Stimulated activated CD8-positive, alpha-beta memory T cell treated with anti-CD3 and anti-CD28 coated beads, Interleukin-12 subunit alpha, Interleukin-12 subunit beta, amount 100 ng/mL, for 24 hours (primary cell): ENCODE results near the gene MED27.

Experiments used
- DNase-seq: peaks from one replicate; pipeline ENCODE4 v3.0.0-alpha.2; 2020; ENCODE audit errors: extremely low read depth

Gene MED27

DNA sequence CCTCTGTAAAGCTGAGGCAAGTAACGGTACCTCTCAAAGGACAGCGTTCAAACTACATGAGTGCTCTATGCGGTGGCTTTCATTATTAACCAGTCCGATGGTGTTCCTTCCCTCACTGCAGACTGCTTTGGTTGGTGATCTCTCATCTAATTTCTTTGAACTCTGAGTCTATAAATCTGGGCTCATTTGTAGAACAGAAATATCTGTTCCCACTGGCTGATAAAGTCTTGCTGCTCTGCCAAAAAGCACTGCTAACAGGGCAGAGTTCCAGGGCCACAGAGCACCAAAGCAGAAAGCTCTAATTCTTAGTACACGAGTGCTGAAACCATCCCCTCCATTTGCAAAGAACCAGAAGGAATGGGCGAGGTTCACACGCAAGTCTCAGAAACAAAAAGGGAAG, 81.9 kb downstream of the MED27 start:
- DNase-seq: no peak

DNA sequence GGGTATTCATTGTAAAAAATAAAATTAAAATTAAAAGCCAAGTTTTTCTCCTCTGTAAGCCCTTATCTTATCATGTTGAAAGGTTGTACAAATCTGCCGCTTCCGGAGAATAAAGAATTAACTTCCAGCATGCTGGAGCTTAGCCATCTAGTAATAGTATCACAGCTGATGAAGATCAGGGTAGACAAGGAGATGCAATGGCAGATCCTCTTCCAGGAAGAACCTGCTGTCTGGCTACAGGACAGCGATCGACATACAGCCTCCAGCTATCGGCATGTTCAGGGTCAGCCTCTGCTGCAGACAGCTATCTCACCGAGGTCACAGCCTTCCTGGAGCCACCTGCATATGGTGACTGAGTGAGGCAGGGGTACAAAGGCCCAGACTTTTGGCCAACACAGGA, 82.6 kb downstream of the MED27 start:
- no peak for DNase-seq

DNA sequence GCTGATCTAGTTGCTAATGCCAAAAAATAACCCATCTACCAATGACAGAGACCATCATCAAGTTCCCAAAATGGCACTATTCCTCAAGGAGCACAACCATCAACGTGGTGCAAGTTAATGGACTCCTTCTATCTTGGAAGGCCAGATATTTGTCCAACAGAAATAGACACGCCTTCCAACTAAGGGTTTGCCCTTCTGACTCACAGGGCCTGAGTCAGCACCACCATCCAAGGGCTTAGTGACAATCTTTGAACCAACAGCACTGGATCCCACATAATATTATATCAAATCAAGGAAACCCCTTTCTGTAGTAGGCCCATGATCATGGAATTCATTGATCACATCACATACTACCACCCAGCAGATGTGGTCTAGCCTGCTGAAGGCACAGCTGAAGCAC, 84.3 kb downstream of the MED27 start:
- DNase-seq: no peak

DNA sequence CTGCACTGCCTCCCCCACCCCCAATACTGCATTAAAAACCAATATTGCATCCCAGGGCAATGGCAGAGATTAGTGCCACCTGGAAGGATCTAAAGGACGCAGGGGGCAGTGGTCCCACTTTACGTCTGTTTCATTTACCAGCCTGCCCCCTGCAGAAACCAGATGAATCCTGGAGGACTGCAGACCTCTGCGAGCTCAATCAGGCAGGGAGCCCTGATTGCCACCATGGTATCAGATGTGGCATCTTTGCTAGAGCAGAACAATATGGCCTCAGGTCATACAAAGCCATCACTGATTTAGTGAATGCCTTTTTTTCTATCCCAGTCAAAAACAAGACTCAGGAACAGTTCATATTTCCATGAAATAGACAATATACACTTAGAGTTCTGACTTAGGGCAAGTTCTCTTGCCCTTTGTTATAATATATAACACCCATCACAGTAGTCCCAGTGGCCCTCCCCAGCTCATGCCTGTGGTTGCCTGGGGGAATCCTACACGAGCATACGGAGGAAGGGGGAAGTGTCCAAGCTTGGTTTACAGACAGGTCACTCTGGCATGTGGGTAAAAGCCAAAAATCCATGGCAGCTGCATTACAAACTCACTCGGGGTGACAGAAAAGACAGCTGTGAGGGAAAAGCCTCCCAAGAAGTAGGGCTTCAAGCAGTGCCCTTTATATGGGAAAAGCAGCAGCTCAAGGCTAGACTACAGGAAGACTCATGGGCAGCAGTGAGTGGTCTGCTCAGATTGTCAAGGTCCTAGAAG, 85.1 kb downstream of the MED27 start:
- no peak for DNase-seq

DNA sequence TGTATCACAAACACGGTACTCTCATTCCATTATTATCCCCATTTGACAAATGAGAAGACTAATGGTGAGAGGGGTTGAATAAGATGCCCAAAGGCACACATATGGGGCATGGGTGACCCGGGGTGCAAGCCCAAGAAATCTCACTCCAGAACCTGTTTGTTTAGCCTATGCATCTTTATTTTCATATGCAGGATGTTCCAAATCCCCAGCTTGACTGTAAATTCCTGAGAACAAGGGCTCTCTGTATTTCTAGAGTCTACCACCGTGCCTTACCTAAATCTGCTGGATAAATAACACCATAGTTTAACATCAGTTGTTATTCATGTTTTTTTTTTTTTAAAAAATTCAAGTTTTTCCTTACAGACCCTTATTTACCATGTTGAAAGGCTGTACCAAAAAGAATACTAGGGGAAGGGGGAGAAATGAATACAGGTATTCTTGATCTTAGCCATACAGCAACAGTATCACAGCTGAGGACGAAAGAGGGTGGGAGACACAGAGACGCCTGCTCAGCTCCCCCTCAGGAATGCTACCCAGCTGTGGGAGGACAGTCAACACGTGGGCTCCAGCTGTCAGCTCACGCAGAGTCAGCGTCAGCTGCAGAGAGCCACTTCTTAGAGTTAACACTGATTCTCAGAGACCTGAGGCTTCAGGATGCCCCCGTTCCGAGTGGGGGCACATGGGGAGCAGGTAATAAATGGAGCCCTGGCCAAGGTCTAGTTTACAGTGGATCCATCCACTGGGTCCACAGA, 86.6 kb downstream of the MED27 start:
- DNase-seq: no peak

DNA sequence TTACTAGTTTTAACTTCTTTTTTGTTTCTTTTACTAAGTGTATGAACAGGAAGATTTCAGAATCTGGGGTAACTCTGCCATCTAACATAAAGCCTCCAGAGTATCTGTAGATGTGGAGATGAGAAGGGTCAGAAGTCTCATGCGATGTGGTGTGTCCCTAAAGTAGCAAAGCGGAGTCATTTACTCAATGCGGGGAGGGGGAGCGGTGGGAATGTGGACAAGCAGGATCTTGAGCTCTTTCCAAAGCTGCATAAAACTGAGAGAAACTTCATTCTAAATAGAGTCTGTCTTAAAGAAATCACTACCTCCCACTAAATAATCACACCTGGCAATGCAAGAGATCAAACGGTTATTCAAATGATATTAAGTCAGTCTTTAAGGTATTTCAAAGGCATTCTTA, 92.4 kb downstream of the MED27 start:
- DNase-seq: no peak

DNA sequence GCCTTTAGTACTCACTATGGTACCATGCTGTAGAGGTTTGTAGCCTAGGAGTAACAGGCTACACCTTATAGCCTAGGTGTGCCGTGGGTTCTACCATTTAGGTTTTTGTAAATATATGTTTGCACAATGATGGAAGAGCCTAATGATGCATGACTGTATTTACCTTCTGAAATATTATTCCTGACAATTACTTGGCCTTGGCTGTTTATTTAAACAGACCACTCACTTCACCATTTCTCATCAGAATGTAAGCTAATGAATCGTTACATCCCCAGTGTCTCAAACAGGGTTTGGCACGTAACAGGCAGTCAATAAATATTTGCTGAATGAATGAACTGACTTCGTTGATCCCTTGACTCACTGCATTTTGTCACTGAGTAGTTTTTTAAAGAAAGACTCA, 93.1 kb downstream of the MED27 start:
- no peak for DNase-seq

DNA sequence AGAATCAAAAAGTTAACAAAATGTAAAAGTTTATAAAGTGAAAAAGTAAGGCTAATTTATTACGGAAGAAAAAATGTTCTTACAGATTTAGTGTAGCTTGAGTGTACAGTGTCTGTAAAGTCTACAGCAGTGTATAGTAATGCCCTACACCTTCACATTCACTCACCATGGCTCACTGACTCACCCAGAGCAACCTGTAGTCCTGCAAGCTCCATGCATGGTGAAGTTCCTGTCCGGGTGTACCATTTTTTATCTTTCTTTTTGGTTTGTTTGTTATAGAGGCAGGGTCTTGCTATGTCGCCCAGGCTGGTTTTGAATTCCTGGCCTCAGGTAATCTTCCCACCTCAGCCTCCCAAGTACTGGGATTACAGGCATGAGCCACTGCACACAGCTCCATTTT, 93.6 kb downstream of the MED27 start:
- no peak for DNase-seq

DNA sequence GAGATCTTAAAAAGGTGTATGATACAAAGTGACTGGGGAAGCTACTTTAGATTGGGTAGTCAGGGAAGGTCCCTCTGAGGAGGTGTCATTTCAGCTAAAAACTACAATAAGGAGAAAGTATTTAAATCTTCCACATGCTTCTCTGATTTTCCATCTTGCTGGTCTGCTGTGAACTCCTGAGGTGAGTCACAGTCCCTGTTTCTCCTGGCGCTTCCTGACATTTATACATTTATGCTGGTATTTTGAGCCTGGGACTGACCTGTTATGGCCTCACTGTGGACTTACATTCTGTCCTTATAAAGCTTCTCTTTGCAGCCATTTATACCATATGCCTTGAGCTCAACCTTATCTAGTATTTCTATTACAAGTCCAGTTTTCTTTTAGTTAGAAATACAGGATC, 95.1 kb downstream of the MED27 start:
- DNase-seq: no peak

DNA sequence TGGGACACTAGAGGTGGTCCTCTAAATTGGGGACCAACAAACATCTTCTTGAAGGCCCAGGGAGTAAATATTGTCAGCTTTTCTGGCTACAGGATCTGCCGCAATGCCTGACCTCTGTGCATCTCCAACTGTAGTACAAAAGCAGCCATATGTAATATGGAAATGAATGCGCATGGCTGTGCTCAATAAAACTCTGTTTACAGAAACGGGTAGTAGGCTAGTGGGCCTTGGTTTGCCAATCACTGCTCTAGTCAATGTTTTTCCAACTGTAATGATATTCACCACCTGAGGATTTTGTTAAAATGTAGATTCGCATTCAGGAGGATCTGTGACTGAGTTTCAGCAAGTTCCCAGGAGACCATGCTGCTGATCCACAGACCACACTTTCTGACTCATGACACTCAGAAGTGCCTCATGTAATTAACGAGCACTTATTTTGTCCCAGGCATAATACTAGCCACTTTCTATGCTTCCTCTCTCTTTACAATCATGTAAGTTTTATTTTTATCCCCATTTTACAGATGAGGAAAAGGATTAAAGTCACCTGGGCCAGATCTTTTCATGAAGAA, 96.9 kb downstream of the MED27 start:
- DNase-seq: no peak

DNA sequence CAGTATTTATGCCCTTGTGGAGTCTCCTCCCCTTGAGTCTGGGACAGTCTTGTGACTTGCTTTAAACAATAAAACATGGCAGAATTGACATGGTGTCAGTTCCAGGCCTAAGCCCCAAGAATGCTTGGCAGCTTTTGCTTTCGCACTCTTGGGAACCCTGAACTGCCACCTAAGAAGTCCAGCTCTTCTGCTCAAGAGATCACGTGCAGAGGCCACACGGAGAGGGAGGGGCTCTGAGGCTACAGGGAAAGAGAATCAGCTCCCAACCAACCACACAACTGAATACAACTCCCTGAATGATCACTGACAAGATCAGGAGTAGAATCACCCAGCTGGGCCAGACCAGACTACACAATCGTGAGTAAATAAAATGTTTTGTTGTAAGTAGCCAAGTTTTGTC, 97.6 kb downstream of the MED27 start:
- DNase-seq: no peak

DNA sequence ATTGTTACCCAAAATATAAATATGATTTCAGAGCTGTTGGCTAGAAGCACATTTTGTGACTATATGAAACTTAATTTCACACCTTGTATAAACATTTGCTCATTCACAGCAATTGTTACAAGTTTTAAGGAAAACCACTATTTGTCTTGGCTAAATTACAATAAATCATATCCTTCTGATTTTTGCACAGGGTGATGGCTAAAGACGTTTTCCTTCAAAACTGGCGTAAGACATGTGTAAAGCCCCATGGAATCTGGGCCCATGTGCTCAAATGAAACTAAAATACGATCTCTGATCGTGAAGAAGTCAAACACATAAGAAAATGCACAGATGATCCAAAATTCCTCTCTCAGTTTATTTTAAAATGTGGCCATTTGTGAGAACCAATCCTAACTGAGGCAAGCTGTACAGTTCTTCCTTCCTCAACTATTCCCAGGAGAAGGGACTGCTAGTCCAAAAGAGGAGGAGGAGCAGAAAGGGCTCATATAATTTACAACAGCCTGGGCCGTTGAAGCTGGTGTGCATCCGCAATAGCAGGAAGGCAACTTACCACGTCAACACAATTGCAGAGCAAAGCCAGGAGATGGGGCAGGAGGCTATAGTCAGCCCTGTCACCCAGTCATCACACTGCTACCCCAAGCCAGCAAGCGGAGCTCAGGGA, 98.4 kb downstream of the MED27 start:
- no peak for DNase-seq

DNA sequence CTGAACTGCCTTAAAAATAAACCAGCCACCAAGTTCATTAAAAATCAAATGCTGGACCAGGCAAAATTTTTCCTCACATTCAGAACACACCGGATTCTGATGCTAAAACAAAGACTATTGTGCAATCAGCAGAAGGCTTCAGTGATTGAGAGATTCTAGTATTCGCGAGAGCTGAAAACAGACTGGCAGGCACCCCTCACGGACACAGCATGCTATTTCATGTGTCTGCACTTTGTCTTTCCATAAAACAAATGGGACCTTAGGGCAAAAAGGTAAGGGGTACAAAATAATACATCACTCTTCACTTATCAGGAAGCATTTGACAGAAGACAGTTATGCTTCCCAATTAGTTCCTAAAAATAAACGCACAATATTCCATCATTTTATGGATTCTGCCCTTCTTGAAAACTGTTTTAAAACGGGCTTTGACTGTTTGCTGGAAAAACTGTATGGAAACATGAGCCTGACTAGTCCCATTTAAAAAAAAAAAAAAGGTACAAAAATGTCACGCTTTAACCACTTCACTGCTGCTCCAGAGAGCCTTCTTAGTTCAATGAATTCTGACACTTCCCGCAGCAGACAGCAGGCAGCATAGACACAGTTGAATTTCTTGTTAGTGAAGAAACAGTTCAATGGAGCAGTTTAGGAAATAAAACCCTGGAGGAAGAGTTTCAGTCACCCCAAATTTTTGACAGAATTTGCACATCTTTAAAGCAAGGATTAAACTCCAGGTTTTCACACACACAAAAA, 99.2 kb downstream of the MED27 start:
- DNase-seq: no peak

DNA sequence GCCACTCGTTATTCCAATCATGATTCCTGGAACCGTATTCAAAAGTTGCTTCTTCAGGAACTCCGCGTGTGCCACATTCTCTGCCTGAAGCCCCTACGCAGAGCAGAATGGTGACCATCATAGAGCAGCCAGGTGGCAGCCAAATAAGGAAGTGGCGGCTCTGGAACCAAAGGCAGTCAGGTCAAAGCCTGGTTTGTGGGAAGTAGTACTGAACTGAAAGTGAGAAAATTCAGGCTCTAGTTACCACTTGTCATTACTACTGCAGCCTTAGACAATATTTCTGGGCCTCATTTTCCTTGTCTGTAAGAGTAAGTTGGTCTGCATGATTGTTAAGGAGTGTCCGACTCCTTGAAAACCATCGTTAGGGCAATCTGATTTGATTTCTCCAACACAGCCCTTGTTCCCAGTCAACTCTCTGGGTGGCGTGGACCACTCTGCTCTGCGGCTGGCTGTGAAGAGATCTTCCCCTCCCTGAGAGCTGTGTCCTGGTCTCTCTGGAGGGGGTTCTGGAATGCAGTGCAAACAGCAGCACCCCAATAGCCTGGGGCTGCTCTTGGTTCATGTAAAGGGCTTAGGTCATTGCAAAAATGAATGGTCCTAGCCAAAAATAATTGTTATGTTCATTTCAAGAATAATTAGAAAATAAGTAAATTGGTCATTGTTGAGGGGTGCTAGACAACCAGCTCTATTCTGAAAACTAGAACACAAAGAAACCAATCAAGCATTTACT, 102.4 kb downstream of the MED27 start:
- DNase-seq: no peak

DNA sequence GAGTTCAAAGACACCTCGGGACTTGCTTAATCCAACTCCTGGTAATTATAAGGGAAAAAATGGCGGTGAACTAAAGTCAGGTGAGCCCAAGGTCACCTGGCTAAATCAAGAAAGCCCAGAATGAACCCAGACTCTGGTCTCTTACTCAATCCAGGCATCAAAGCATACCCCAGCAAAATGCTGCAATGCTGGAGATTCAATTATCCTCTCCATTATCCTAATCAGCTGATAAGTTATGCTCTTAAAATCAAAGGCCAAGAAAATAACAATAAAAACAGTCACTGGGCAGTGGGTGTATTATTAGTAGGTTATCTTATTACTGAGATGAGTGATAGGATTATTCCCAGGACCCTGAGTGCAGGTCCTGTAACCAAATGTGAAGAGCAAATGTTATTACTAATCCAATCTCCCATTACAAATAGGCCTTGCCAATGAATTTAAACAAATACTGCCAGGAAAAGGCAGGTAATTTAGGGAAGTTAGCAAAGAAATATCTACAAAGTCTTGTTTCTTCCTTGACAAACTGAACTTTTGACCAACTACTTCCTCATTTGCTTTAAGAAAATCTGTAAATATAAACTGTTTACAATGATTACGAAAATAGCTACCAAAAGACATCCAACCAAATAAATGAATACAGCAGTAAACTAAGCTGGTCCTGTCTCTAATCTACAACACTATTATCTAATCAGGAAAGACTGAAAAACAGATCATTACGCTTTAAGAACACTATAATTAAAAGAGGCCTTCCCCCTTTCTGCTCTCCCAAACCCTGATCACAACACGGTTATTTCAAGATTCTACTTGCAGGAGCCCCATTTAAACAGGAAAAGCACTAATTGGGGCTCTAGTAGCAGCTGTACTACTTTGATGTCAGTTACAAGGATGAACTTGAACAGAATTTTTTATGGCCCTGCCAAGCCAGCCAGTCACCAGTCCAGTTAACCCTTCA, 103.2 kb downstream of the MED27 start:
- DNase-seq: no peak

DNA sequence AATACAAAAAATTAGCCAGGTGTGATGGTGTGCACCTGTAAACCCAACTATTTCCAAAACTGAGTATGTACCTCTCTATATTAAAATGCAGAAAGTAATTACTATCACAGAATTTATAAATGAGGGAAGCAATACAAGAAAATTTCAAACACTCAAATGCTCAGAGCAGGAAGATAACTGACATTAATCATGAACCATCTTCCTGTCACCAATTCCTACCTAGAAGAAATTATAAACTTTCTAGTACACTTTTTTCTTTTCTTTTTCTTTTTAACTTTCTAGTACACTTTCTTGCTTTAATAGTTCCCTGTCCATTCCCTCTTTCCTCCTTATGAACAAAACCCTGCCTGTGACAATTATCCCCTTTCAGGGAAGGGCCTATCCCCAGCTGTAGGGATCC, 106.8 kb downstream of the MED27 start:
- no peak for DNase-seq

DNA sequence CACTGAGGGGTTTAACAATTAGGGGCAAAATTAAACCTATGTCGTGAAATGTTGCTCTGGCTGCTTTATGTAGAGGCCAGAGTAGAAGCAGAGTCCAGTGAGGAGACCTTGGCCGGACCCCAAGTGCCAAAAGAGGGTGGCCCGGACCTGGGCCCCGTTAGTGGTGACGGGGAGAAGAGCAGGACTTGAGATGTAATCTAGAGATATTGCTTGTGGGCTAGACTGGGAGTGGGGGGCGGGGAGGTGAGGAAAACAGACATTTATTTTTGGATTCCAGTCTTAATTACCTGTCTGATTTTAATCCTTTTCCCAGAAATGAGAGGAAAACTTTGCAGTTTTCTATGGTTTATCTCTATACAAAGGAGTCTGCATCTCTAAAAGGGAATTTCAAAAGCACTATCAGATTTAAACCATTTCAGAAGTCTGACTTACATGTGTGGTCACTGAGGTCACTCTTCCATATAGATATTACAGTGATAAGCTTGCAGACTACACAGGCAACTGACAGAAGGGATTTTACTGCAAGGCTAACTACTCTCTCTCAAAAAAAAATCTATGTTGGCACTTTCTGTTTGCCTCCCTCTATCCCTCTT, 108.1 kb downstream of the MED27 start:
- no peak for DNase-seq

DNA sequence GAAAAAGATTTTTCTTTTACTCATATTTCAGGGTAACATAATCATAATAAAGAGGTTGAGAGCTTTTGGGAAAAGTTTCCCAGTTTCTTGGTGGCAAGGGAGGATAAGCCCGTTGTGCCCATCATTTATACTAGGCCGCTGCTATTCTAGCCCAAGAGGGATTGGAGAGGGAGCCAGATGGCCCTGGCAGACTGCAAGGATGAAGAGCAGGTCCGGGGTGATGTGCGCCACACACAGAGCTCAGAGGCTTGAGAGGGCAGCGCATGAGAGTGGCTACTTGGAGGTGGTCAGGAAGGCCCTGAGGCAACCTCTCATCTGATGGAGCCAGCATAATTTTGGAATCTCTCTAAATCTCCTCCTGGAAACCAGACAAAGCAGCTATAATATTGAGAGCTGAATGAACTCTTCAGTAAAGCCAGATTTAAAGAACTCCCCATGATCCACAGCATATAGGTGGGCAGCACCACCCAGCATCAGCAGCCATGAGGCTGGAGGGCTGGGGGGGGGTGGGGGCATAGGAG, 110.1 kb downstream of the MED27 start:
- no peak for DNase-seq

DNA sequence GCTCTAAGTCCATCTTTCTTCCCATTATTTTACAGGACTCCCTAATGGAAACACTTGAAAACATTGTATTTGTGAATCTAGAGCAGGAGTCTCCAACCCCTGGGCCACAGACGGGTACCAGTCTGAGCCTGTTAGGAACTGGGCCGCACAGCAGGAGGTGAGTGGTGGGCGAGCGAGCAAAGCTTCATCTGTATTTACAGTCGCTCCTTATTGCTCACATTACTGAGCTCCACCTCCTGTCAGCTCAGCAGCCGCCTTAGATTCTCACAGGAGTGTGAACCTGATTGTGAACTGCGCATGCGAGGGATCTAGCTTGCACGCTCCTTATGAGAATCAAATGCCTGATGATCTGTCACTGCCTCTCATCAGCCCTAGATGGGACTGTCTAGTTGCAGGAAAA, 111.0 kb downstream of the MED27 start:
- DNase-seq: no peak
